ENCODE results near the gene LONRF3.

Gene LONRF3

DNA sequence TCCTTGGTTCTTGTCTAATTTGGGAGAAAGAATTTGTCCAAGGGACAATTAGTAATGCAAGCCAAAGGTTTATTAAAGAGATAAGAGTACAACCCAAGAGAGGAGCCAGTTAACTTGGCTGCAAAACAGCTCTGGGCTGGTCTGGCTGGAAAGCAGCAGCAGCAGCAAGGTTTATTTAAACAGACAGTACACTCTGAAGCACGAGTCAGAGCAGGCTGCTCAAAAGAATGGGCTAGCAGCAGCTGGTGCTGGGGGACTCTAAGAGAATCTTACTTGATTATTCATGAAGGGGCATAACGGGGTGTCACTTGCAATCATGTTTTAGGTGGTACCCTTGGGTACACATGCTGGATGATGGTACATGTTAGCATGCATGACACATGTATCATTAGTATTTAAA, 81.3 kb downstream of the LONRF3 start:
- H3K4me3 ChIP-seq (replicated peaks; ENCODE audit: low read depth, low read length) = no peak overlapping the region
- TF ChIP-seq, protein P1, sequence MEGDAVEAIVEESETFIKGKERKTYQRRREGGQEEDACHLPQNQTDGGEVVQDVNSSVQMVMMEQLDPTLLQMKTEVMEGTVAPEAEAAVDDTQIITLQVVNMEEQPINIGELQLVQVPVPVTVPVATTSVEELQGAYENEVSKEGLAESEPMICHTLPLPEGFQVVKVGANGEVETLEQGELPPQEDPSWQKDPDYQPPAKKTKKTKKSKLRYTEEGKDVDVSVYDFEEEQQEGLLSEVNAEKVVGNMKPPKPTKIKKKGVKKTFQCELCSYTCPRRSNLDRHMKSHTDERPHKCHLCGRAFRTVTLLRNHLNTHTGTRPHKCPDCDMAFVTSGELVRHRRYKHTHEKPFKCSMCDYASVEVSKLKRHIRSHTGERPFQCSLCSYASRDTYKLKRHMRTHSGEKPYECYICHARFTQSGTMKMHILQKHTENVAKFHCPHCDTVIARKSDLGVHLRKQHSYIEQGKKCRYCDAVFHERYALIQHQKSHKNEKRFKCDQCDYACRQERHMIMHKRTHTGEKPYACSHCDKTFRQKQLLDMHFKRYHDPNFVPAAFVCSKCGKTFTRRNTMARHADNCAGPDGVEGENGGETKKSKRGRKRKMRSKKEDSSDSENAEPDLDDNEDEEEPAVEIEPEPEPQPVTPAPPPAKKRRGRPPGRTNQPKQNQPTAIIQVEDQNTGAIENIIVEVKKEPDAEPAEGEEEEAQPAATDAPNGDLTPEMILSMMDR (IDR thresholded peaks at IDR 0.05; ENCODE audit: low read depth, low read length, missing control alignments) = no peak
- DNase-seq (ENCODE audit: extremely low read depth, low read depth) = no peak

DNA sequence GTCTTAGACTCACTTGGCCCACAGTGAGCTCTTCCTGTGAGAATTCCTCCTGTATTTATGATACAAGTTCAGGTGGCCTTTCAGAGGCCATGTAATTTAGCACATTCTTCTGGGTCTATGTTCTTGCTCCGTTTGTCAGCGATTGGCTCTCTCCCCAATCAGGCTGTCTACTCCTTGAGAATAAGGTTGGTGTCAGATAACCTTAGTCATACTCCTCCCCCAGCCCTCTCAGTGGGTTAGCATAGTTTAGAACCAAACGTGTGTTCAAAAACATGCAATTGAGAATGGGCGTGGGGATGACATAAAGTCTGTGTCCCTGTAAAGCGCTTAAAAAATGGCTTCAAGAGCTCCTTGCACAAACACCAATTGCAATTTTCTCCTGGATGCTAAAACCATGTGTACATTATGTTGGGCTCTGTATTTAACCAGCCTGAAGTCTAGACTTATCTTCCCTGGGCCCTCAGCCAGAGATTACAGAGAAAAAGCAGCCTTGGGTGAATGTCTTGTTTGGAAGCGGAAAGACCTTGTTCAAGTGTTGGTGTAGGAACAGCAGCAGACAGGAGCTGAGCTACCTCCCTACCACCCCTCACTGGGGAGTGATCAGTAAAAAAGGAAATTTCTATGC, 88.4 kb downstream of the LONRF3 start:
- H3K4me3 ChIP-seq (replicated peaks; ENCODE audit: low read depth, low read length) = no peak overlapping the region
- DNase-seq (ENCODE audit: extremely low read depth, low read depth) = no peak
- TF ChIP-seq, protein P1 (IDR thresholded peaks at IDR 0.05; ENCODE audit: low read depth, low read length, missing control alignments) = no peak

DNA sequence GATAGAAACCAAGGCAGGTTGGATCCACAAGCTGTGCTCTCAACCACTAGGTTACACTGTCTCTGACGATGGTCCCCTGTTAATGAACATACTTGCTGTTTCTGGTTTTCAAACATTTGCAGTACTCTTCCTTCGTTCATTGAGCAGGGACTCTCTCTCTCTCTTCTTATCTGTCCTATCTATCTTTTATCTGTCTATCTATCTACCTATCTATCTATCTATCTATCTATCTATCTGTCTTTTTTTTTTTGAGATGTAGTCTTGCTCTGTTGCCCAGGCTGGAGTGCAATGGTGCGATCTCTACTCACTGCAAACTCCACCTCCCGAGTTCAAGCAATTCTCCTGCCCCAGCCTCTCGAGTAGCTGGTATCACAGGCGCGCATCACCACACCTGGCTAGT, 89.0 kb downstream of the LONRF3 start:
- TF ChIP-seq, protein P1 (IDR thresholded peaks at IDR 0.05; ENCODE audit: low read depth, low read length, missing control alignments) = no peak
- no peak overlapping the region for H3K4me3 ChIP-seq (replicated peaks; ENCODE audit: low read depth, low read length)
- DNase-seq (ENCODE audit: extremely low read depth, low read depth) = no peak

DNA sequence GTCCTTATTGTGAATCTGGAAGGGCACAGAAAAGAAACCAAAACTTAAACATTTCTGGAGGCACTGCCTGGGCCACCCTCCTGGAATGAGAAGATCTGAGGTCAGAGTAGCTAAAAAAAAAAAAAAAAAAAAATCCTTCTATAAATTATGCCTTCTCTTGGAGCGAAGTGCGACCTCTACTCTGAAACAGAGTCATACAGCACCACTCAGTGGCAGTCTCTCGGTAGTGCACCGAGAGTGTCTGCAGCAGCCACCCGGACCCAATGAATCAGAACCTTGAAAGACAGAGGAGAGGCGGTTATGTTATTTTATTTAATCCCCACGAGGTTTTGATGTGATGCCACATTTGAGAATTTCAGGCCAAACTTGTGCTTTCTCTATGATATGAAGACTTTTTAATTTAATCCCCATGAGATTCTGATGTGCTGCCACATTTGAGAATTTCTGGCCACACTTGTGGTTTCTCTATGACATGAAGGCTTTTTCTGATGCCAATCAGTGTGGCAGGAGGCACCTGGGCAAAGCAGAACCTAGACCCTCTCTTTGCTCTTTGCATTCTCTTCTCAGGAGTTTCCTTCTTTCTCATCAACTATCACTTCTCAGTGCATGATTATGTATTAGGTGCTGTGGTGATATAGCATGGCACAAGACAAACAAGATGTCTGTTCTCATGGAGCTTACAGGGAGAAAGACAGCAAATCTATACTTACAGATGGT, 92.8 kb downstream of the LONRF3 start:
- H3K4me3 ChIP-seq (replicated peaks; ENCODE audit: low read depth, low read length) = no peak overlapping the region
- DNase-seq (ENCODE audit: extremely low read depth, low read depth) = peak; percentile 21
- TF ChIP-seq, protein P1 (IDR thresholded peaks at IDR 0.05; ENCODE audit: low read depth, low read length, missing control alignments) = peak; percentile 62

Data from HFF-Myc (cell line).